Measurements from ENCODE around the gene USH2A. TPM values are rescaled to one million over a fixed set of nuclear protein-coding genes. Genes with fewer than 3 reads are reported as not detected.

The USH2A gene
- total RNA-seq, 1 donor from 2014 or later: not detected

- Mint-ChIP-seq H3K27ac (no peak overlapping the region), H3K27me3 (ENCODE audit: insufficient read depth) (no peaks in the 10 kb centered on the region), H3K4me3 (no peak overlapping the region), H3K9me3 (no peaks in the 10 kb centered on the region), H3K4me1 (ENCODE audit: low read depth) (no peaks in the 10 kb centered on the region), H3K36me3 (ENCODE audit: low read depth) (no peaks in the 10 kb centered on the region)
- intact Hi-C loops (cut with micrococcal nuclease): no loop called here
- no peak for DNase-seq (ENCODE audit: low spot score)
Measured at GRCh38 chr1:215768303-215768702, 654.9 kb downstream of the USH2A start.

- no peaks in the 10 kb centered on the region for H3K4me1 Mint-ChIP-seq (ENCODE audit: low read depth)
- no peaks in the 10 kb centered on the region for H3K9me3 Mint-ChIP-seq
- intact Hi-C loops (cut with micrococcal nuclease): no loop called here
- H3K4me3 Mint-ChIP-seq: no peak overlapping the region
- H3K27me3 Mint-ChIP-seq (ENCODE audit: insufficient read depth): no peaks in the 10 kb centered on the region
- no peaks in the 10 kb centered on the region for H3K36me3 Mint-ChIP-seq (ENCODE audit: low read depth)
- H3K27ac Mint-ChIP-seq: no peak overlapping the region
- no peak for DNase-seq (ENCODE audit: low spot score)
Measured at GRCh38 chr1:215767761-215768160, 655.5 kb downstream of the USH2A start.

- DNase-seq (ENCODE audit: low spot score): no peak
- H3K9me3 Mint-ChIP-seq: no peaks in the 10 kb centered on the region
- H3K36me3 Mint-ChIP-seq (ENCODE audit: low read depth): no peaks in the 10 kb centered on the region
- intact Hi-C loops (cut with micrococcal nuclease): no loop called here
- H3K27ac Mint-ChIP-seq: no peak overlapping the region
- H3K4me1 Mint-ChIP-seq (ENCODE audit: low read depth): no peaks in the 10 kb centered on the region
- H3K4me3 Mint-ChIP-seq: no peak overlapping the region
- H3K27me3 Mint-ChIP-seq (ENCODE audit: insufficient read depth): no peaks in the 10 kb centered on the region
Measured at GRCh38 chr1:215766521-215766920, 656.7 kb downstream of the USH2A start.

GRCh38 chr1:215765833-215766232 lies 657.4 kb downstream of the USH2A start:
- DNase-seq (ENCODE audit: low spot score): no peak
- no peaks in the 10 kb centered on the region for H3K36me3 Mint-ChIP-seq (ENCODE audit: low read depth)
- H3K27me3 Mint-ChIP-seq (ENCODE audit: insufficient read depth): no peaks in the 10 kb centered on the region
- no peaks in the 10 kb centered on the region for H3K9me3 Mint-ChIP-seq
- H3K4me3 Mint-ChIP-seq: no peak overlapping the region
- H3K4me1 Mint-ChIP-seq (ENCODE audit: low read depth): no peaks in the 10 kb centered on the region
- H3K27ac Mint-ChIP-seq: no peak overlapping the region
- intact Hi-C loops (cut with micrococcal nuclease): no loop called here

GRCh38 chr1:215761446-215761845 lies 661.8 kb downstream of the USH2A start:
- Mint-ChIP-seq H3K4me3 (no peak overlapping the region), H3K27me3 (ENCODE audit: insufficient read depth) (no peaks in the 10 kb centered on the region), H3K9me3 (no peaks in the 10 kb centered on the region), H3K36me3 (ENCODE audit: low read depth) (no peaks in the 10 kb centered on the region), H3K27ac (no peak overlapping the region), H3K4me1 (ENCODE audit: low read depth) (no peaks in the 10 kb centered on the region)
- DNase-seq (ENCODE audit: low spot score): no peak
- intact Hi-C loops (cut with micrococcal nuclease): no loop called here

- no peaks in the 10 kb centered on the region for H3K9me3 Mint-ChIP-seq
- no peak overlapping the region for H3K27ac Mint-ChIP-seq
- H3K27me3 Mint-ChIP-seq (ENCODE audit: insufficient read depth): no peaks in the 10 kb centered on the region
- DNase-seq (ENCODE audit: low spot score): no peak
- no peaks in the 10 kb centered on the region for H3K36me3 Mint-ChIP-seq (ENCODE audit: low read depth)
- intact Hi-C loops (cut with micrococcal nuclease): no loop called here
- H3K4me3 Mint-ChIP-seq: no peak overlapping the region
- no peaks in the 10 kb centered on the region for H3K4me1 Mint-ChIP-seq (ENCODE audit: low read depth)
Measured at GRCh38 chr1:215754112-215754511, 669.1 kb downstream of the USH2A start.

- DNase-seq (ENCODE audit: low spot score): no peak
- Mint-ChIP-seq H3K27me3 (ENCODE audit: insufficient read depth) (no peaks in the 10 kb centered on the region), H3K36me3 (ENCODE audit: low read depth) (no peaks in the 10 kb centered on the region), H3K9me3 (no peaks in the 10 kb centered on the region), H3K27ac (no peak overlapping the region), H3K4me3 (no peak overlapping the region), H3K4me1 (ENCODE audit: low read depth) (no peaks in the 10 kb centered on the region)
- intact Hi-C loops (cut with micrococcal nuclease): no loop called here
Measured at GRCh38 chr1:215749414-215749813, 673.8 kb downstream of the USH2A start.

GRCh38 chr1:215748431-215748830 lies 674.8 kb downstream of the USH2A start:
- intact Hi-C loops (cut with micrococcal nuclease): no loop called here
- Mint-ChIP-seq H3K27me3 (ENCODE audit: insufficient read depth) (no peaks in the 10 kb centered on the region), H3K9me3 (no peaks in the 10 kb centered on the region), H3K4me3 (no peak overlapping the region), H3K36me3 (ENCODE audit: low read depth) (no peaks in the 10 kb centered on the region), H3K27ac (no peak overlapping the region), H3K4me1 (ENCODE audit: low read depth) (no peaks in the 10 kb centered on the region)
- DNase-seq (ENCODE audit: low spot score): no peak

GRCh38 chr1:215744419-215744818 lies 678.8 kb downstream of the USH2A start:
- Mint-ChIP-seq H3K9me3 (no peaks in the 10 kb centered on the region), H3K27me3 (ENCODE audit: insufficient read depth) (no peaks in the 10 kb centered on the region), H3K4me1 (ENCODE audit: low read depth) (no peaks in the 10 kb centered on the region), H3K4me3 (no peak overlapping the region), H3K36me3 (ENCODE audit: low read depth) (no peaks in the 10 kb centered on the region), H3K27ac (no peak overlapping the region)
- intact Hi-C loops (cut with micrococcal nuclease): no loop called here
- no peak for DNase-seq (ENCODE audit: low spot score)

GRCh38 chr1:215739025-215739424 lies 684.2 kb downstream of the USH2A start:
- Mint-ChIP-seq H3K4me1 (ENCODE audit: low read depth) (no peaks in the 10 kb centered on the region), H3K4me3 (no peak overlapping the region), H3K27ac (no peak overlapping the region), H3K27me3 (ENCODE audit: insufficient read depth) (no peaks in the 10 kb centered on the region), H3K36me3 (ENCODE audit: low read depth) (no peaks in the 10 kb centered on the region), H3K9me3 (no peaks in the 10 kb centered on the region)
- no peak for DNase-seq (ENCODE audit: low spot score)
- intact Hi-C loops (cut with micrococcal nuclease): no loop called here

- intact Hi-C loops (cut with micrococcal nuclease): no loop called here
- Mint-ChIP-seq H3K4me3 (no peak overlapping the region), H3K36me3 (ENCODE audit: low read depth) (no peaks in the 10 kb centered on the region), H3K4me1 (ENCODE audit: low read depth) (no peaks in the 10 kb centered on the region), H3K27me3 (ENCODE audit: insufficient read depth) (no peaks in the 10 kb centered on the region), H3K9me3 (no peaks in the 10 kb centered on the region), H3K27ac (no peak overlapping the region)
- no peak for DNase-seq (ENCODE audit: low spot score)
Measured at GRCh38 chr1:215731699-215732098, 691.5 kb downstream of the USH2A start.

- Mint-ChIP-seq H3K36me3 (ENCODE audit: low read depth) (no peaks in the 10 kb centered on the region), H3K9me3 (no peaks in the 10 kb centered on the region), H3K4me1 (ENCODE audit: low read depth) (no peaks in the 10 kb centered on the region), H3K27ac (no peak overlapping the region), H3K4me3 (no peak overlapping the region), H3K27me3 (ENCODE audit: insufficient read depth) (no peaks in the 10 kb centered on the region)
- DNase-seq (ENCODE audit: low spot score): no peak
- intact Hi-C loops (cut with micrococcal nuclease): no loop called here
Measured at GRCh38 chr1:215730600-215730999, 692.6 kb downstream of the USH2A start.

- Mint-ChIP-seq H3K27ac (no peak overlapping the region), H3K9me3 (peaks cover 3% of the 10 kb centered on the region), H3K4me3 (no peak overlapping the region), H3K36me3 (ENCODE audit: low read depth) (no peaks in the 10 kb centered on the region), H3K27me3 (ENCODE audit: insufficient read depth) (no peaks in the 10 kb centered on the region), H3K4me1 (ENCODE audit: low read depth) (no peaks in the 10 kb centered on the region)
- intact Hi-C loops (cut with micrococcal nuclease): no loop called here
- no peak for DNase-seq (ENCODE audit: low spot score)
Measured at GRCh38 chr1:215728169-215728568, 695.1 kb downstream of the USH2A start.

- Mint-ChIP-seq H3K27me3 (ENCODE audit: insufficient read depth) (no peaks in the 10 kb centered on the region), H3K27ac (no peak overlapping the region), H3K36me3 (ENCODE audit: low read depth) (no peaks in the 10 kb centered on the region), H3K4me1 (ENCODE audit: low read depth) (no peaks in the 10 kb centered on the region), H3K9me3 (peaks cover 3% of the 10 kb centered on the region), H3K4me3 (no peak overlapping the region)
- intact Hi-C loops (cut with micrococcal nuclease): no loop called here
- DNase-seq (ENCODE audit: low spot score): no peak
Measured at GRCh38 chr1:215720126-215720525, 703.1 kb downstream of the USH2A start.

All from activated T-helper 1 cell treated with anti-CD3 and anti-CD28 coated beads, Interleukin-12 subunit alpha, Interleukin-12 subunit beta, Interleukin-2, Interleukin-4 antibody, amounts not matched to agents 30 ng/mL and 10 ng/mL and 1 ng/mL, durations not matched to agents 14 hours and 24 hours and 36 hours (primary cell).